HEK293 (cell line): Measurements from ENCODE around the gene RNH1.

Source experiments
- CTCF ChIP-seq: fragments of 450-650 bp; formaldehyde crosslinking; IDR thresholded peaks from 2 replicates; pipeline ENCODE4 v1.5.1; 2016; ENCODE audit warnings: missing biosample characterization, missing genetic modification characterization
- ZFP69B ChIP-seq: fragments of 450-650 bp; formaldehyde crosslinking; IDR thresholded peaks from 2 replicates; pipeline ENCODE4 v1.5.1; 2016; ENCODE audit warnings: missing biosample characterization, missing genetic modification characterization
- ZNF26 ChIP-seq: fragments of 450-650 bp; formaldehyde crosslinking; IDR thresholded peaks from 2 replicates; pipeline ENCODE4 v1.5.1; 2016; ENCODE audit warnings: missing biosample characterization, missing genetic modification characterization

- no peak for TF ChIP-seq CTCF (tag by site-specific recombination)
- TF ChIP-seq ZFP69B: no peak
- TF ChIP-seq ZNF26 (tag by site-specific recombination): no peak
Measured at GRCh38 chr11:462107-462890, 44.7 kb downstream of the RNH1 start.
